Measurements from ENCODE around the gene RXRA.

Gene RXRA

GRCh38 chr9:134477342-134477925, 151.2 kb downstream of the RXRA start:
- DNase-seq, result no peak

- DNase-seq, result no peak
These were observed 151.7 kb downstream of the RXRA start for GRCh38 chr9:134477927-134478326.

- no peak for DNase-seq
These were observed 155.5 kb downstream of the RXRA start for GRCh38 chr9:134481762-134482161.

GRCh38 chr9:134482226-134482625, 156.0 kb downstream of the RXRA start:
- no peak for DNase-seq

- no peak for DNase-seq
These were observed 157.3 kb downstream of the RXRA start for GRCh38 chr9:134483361-134484184.

- DNase-seq, result no peak
These were observed 158.2 kb downstream of the RXRA start for GRCh38 chr9:134484479-134484878.

- no peak for DNase-seq
These were observed 159.4 kb downstream of the RXRA start for GRCh38 chr9:134485653-134486052.

- DNase-seq, result no peak
These were observed 159.9 kb downstream of the RXRA start for GRCh38 chr9:134486143-134486591.

- no peak for DNase-seq
These were observed 160.3 kb downstream of the RXRA start for GRCh38 chr9:134486596-134486995.
